Measurements from ENCODE around the gene CELA3A. TPM values are rescaled to one million over a fixed set of nuclear protein-coding genes. Genes with fewer than 3 reads are reported as not detected.
A peak's percentile ranks its signal among the peaks of the same experiment; 100 is the strongest.

Gene CELA3A
- total RNA-seq, 1 donor from 2014 or later, result not detected

DNA sequence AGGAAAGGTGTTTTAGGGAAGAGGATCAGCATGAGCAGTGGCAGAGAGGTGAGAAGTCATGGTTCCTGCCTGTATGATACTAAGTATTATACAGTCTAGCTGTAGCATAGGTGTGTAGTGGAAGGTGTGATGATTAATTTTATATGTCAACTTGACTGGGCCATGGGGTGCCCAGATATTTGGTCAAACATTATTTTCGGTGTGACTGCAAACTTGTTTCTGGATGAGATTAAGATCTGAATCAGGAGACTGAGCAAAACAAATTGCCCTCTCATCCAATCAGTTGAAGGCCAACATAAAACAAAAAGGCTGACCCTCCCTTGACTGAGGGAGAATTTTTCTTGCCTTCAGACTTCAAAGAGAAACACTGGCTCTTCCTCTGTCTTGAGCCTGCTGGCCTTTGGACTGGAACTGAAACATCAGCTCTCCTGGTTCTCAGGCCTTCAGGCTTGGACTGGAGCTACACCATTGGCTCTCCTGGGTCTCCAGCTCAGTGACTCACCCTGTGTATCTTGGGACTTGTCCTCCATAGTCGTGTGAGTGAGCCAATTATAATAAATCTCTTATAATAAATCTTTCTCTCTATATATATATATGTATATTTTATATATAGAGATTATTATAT, 44.3 kb downstream of the CELA3A start:
- Mint-ChIP-seq H3K27me3 (ENCODE audit: low read depth) (no peaks in the 10 kb centered on the region), H3K4me1 (ENCODE audit: low read depth) (peaks cover 17% of the 10 kb centered on the region), H3K27ac (ENCODE audit: unreplicated experiment) (peak overlapping the region; percentile 25), H3K4me3 (ENCODE audit: unreplicated experiment) (no peak overlapping the region), H3K36me3 (ENCODE audit: low read depth) (no peaks in the 10 kb centered on the region), H3K9me3 (ENCODE audit: low read depth) (peaks cover 4% of the 10 kb centered on the region)
- no peak for DNase-seq (ENCODE audit: low spot score)
- TF ChIP-seq, protein P1, sequence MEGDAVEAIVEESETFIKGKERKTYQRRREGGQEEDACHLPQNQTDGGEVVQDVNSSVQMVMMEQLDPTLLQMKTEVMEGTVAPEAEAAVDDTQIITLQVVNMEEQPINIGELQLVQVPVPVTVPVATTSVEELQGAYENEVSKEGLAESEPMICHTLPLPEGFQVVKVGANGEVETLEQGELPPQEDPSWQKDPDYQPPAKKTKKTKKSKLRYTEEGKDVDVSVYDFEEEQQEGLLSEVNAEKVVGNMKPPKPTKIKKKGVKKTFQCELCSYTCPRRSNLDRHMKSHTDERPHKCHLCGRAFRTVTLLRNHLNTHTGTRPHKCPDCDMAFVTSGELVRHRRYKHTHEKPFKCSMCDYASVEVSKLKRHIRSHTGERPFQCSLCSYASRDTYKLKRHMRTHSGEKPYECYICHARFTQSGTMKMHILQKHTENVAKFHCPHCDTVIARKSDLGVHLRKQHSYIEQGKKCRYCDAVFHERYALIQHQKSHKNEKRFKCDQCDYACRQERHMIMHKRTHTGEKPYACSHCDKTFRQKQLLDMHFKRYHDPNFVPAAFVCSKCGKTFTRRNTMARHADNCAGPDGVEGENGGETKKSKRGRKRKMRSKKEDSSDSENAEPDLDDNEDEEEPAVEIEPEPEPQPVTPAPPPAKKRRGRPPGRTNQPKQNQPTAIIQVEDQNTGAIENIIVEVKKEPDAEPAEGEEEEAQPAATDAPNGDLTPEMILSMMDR (IDR thresholded peaks at IDR 0.05), result no peak

DNA sequence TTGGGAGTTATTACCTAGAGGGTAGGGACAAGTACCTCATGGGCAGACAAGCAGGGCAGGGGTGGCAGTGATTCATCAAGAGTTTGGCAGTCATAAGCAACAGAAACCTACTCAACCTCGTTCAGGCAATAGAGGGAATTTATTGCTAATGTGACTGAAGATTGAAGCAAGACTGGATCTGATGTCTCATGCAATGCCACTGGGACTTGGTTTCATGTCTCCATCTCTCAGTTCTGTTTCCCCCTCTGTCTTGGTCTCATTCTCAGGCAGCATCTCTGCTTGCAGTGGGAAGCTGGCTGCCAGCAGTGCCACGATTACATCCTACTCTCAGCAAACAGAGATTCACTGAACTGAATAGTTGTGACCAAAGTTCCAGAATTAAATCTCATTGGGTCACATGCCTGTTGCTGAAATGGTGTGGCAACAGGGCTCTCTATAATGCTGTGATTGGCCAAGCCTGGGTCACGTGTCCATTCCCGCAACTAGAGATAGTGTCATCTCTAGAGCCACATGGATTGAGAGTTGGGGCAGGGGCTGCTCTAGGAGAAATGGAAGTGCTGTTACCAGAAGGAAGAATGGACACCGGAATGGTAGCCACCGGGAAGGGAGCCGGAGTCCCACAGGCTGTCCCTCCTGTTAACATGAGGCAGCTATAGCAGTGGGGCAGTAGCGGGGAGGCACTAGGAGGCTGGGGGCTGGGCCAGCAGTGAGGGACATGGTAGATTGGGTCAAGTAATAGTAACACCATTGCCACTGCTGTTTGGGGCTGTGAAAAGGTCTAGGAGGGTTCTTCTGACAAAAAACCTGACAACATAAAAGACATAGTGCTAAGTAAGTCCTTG, 47.1 kb downstream of the CELA3A start:
- Mint-ChIP-seq H3K27me3 (ENCODE audit: low read depth) (no peaks in the 10 kb centered on the region), H3K9me3 (ENCODE audit: low read depth) (peaks cover 4% of the 10 kb centered on the region), H3K27ac (ENCODE audit: unreplicated experiment) (no peak overlapping the region), H3K36me3 (ENCODE audit: low read depth) (no peaks in the 10 kb centered on the region), H3K4me1 (ENCODE audit: low read depth) (peaks cover 14% of the 10 kb centered on the region), H3K4me3 (ENCODE audit: unreplicated experiment) (no peak overlapping the region)
- TF ChIP-seq, protein P1 (IDR thresholded peaks at IDR 0.05), result no peak
- DNase-seq (ENCODE audit: low spot score), result no peak

DNA sequence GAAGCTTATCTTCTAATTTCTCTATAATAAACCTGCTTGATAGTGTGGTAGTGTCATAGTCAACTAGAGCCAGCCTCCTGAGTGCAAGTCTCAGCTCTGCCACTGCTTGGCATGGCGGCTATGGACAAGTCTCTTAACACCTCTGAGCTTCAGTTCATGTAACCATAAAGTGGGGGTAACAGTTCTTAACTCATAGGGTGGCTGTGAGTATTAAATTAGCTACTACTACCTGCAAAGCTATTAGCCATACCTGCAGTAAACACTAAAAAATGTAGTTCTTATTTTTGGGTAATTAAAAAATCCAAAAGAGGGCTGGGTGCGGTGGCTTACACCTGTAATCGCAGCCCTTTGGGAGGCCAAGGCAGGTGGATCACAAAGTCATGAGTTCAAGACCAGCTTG, 48.9 kb downstream of the CELA3A start:
- Mint-ChIP-seq H3K4me3 (ENCODE audit: unreplicated experiment) (no peak overlapping the region), H3K27me3 (ENCODE audit: low read depth) (no peaks in the 10 kb centered on the region), H3K4me1 (ENCODE audit: low read depth) (peaks cover 18% of the 10 kb centered on the region), H3K36me3 (ENCODE audit: low read depth) (no peaks in the 10 kb centered on the region), H3K9me3 (ENCODE audit: low read depth) (peaks cover 2% of the 10 kb centered on the region), H3K27ac (ENCODE audit: unreplicated experiment) (no peak overlapping the region)
- DNase-seq (ENCODE audit: low spot score), result no peak
- TF ChIP-seq, protein P1 (IDR thresholded peaks at IDR 0.05), result no peak

DNA sequence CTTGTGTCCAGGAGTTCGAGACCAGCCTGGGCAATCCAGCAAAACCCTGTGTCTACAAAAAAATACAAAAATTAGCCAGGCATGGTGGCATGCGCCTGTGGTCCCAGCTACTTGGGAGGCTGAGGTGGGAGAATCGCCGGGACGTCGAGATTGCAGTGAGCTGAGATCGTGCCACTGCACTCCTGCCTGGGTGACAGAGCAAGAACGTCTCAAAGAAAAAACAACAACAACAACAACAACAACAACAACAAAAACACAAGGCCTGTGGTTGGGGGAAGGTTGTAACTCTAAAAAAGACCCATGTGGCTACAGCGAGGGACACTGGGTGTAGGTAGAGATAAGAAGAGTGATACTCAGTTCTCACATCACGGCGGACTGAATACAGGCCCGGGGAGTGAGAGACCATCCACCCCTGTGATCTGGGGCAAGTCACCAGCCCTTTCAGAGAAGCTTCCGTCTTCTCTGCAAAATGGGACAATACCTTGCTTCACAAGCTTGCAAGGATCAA, 50.2 kb downstream of the CELA3A start:
- Mint-ChIP-seq H3K27me3 (ENCODE audit: low read depth) (no peaks in the 10 kb centered on the region), H3K27ac (ENCODE audit: unreplicated experiment) (peak overlapping the region; percentile 32), H3K4me3 (ENCODE audit: unreplicated experiment) (peak overlapping the region; percentile 77), H3K4me1 (ENCODE audit: low read depth) (peaks cover 29% of the 10 kb centered on the region), H3K36me3 (ENCODE audit: low read depth) (no peaks in the 10 kb centered on the region), H3K9me3 (ENCODE audit: low read depth) (no peaks in the 10 kb centered on the region)
- DNase-seq (ENCODE audit: low spot score), result no peak
- TF ChIP-seq, protein P1 (IDR thresholded peaks at IDR 0.05), result no peak

All from chondrocyte (in vitro differentiated cells).